Tibial nerve (tissue), 4 donors: ENCODE data around the gene RANBP10. TPM values are rescaled to one million over a fixed set of nuclear protein-coding genes. Genes with fewer than 3 reads are reported as not detected.

Experiments
- DNase-seq, 2 donors: peaks; one replicate each; pipeline ENCODE4 v3.0.0-alpha.2; 2019; ENCODE audit warnings: low spot score in 2 of 2
- H3K27ac ChIP-seq, 4 donors: fragments of 200-600 bp; sonication (generic) in 3 of 4; one replicate each; pipeline ENCODE4 v1.5.1; 2017 to 2019; ENCODE audit warnings: mild to moderate bottlenecking in 1 of 4
- H3K27me3 ChIP-seq, 2 donors: fragments of 200-600 bp; sonication (generic) in 1 of 2; one replicate each; pipeline versions ENCODE4 v1.5.1 to v1.6.0; 2017 to 2019
- H3K36me3 ChIP-seq, 3 donors: fragments of 200-600 bp; sonication (generic); one replicate each; pipeline ENCODE4 v1.5.1; 2018 to 2019
- H3K4me1 ChIP-seq, 4 donors: fragments of 200-600 bp; sonication (generic) in 3 of 4; one replicate each; pipeline ENCODE4 v1.5.1; 2017 to 2019
- H3K4me3 ChIP-seq, 4 donors: fragments of 200-600 bp; sonication (generic) in 3 of 4; one replicate each; pipeline ENCODE4 v1.5.1; 2017 to 2019; ENCODE audit warnings: mild to moderate bottlenecking in 1 of 4, moderate library complexity in 1 of 4
- H3K9me3 ChIP-seq, 4 donors: fragments of 200-600 bp; sonication (generic) in 3 of 4; one replicate each; pipeline ENCODE4 v1.5.1; 2017 to 2019
- CTCF ChIP-seq, 5 experiments: fragments of 200-600 bp in 3 of 5; fragments of 450-650 bp in 2 of 5; sonication (generic) in 3 of 5; IDR thresholded peaks; one replicate each; pipeline ENCODE4 v1.5.1; 2016 to 2019; ENCODE audit warnings: antibody characterized with exemption in 5 of 5, mild to moderate bottlenecking in 3 of 5, moderate library complexity in 2 of 5
- EP300 ChIP-seq, 2 donors: sonication (generic); formaldehyde crosslinking; IDR thresholded peaks; one replicate each; pipeline ENCODE4 v1.6.1; 2017; ENCODE audit warnings: antibody characterized with exemption in 2 of 2, mild to moderate bottlenecking in 1 of 2
- POLR2A ChIP-seq, 2 donors: fragments of 450-650 bp; IDR thresholded peaks; one replicate each; pipeline ENCODE4 v1.6.1; 2017; ENCODE audit warnings: antibody characterized with exemption in 2 of 2, mild to moderate bottlenecking in 2 of 2, moderate library complexity in 2 of 2
- WGBS, 2 donors: methylation state at CpG; one replicate each; pipeline ENCODE4 v1.1.5; 2018; 5-methylcytosine and 5-hydroxymethylcytosine counted together
- total RNA-seq, 4 donors: library from RNA; depleted of rRNA; stranded (reverse); fragments of >200 nt; gene quantifications; one replicate each; pipeline ENCODE4 v1.1.0, GENCODE V29; 2016

The RANBP10 gene
- total RNA-seq, 4 donors from 2014 or later = 8.1 to 19.5 (median 12.0) TPM

- H3K9me3 ChIP-seq = no peaks in the 10 kb centered on the region
- WGBS, 2 donors = 90 to 93% methylated on average over 6 of the region's 6 CpGs
- H3K4me3 ChIP-seq = no peak overlapping the region
- DNase-seq = no peak
- no peaks in the 10 kb centered on the region for H3K4me1 ChIP-seq
- no peaks in the 10 kb centered on the region for H3K27me3 ChIP-seq
- no peak overlapping the region for H3K27ac ChIP-seq
- H3K36me3 ChIP-seq = peaks cover 0 to 97% (median 15%) of the 10 kb centered on the region in 3 donors
- TF ChIP-seq CTCF (IDR thresholded peaks at IDR 0.05) (no peak), EP300 (IDR thresholded peaks at IDR 0.05) (no peak), POLR2A (IDR thresholded peaks at IDR 0.05) (no peak)
Observed at GRCh38 chr16:67730326-67730725, 76.0 kb downstream of the RANBP10 start.

- Histone ChIP-seq H3K36me3 (peaks cover 0 to 97% (median 15%) of the 10 kb centered on the region in 3 donors), H3K9me3 (no peaks in the 10 kb centered on the region), H3K27ac (no peak overlapping the region), H3K27me3 (no peaks in the 10 kb centered on the region), H3K4me3 (no peak overlapping the region), H3K4me1 (no peaks in the 10 kb centered on the region)
- TF ChIP-seq CTCF (IDR thresholded peaks at IDR 0.05) (no peak), POLR2A (IDR thresholded peaks at IDR 0.05) (no peak), EP300 (IDR thresholded peaks at IDR 0.05) (no peak)
- WGBS, 2 donors = 94 to 98% methylated on average over 12 to 14 of the region's 14 CpGs
- no peak for DNase-seq
Observed at GRCh38 chr16:67729636-67730248, 76.6 kb downstream of the RANBP10 start.

- no peak for DNase-seq
- WGBS, 2 donors = 85 to 92% methylated on average over 19 to 20 of the region's 22 CpGs
Observed at GRCh38 chr16:67727521-67728485, 78.6 kb downstream of the RANBP10 start.

GRCh38 chr16:67726106-67727034, 80.0 kb downstream of the RANBP10 start:
- Histone ChIP-seq H3K27ac (no peak overlapping the region), H3K36me3 (peaks cover 0 to 85% (median 15%) of the 10 kb centered on the region in 3 donors), H3K4me3 (no peak overlapping the region), H3K4me1 (no peaks in the 10 kb centered on the region), H3K9me3 (no peaks in the 10 kb centered on the region), H3K27me3 (no peaks in the 10 kb centered on the region)
- TF ChIP-seq CTCF (IDR thresholded peaks at IDR 0.05) (no peak), POLR2A (IDR thresholded peaks at IDR 0.05) (no peak), EP300 (IDR thresholded peaks at IDR 0.05) (no peak)
- no peak for DNase-seq
- WGBS, 2 donors = 85 to 86% methylated on average over 7 to 8 of the region's 8 CpGs

More at GRCh38 chr16:67727521-67728485, 78.6 kb downstream of the RANBP10 start:
- no peaks in the 10 kb centered on the region for H3K27me3 ChIP-seq
- H3K36me3 ChIP-seq = peaks cover 0 to 99% (median 15%) of the 10 kb centered on the region in 3 donors
- no peak overlapping the region for H3K27ac ChIP-seq
- no peak for TF ChIP-seq POLR2A (IDR thresholded peaks at IDR 0.05)
- TF ChIP-seq CTCF (IDR thresholded peaks at IDR 0.05) = no peak
- no peaks in the 10 kb centered on the region for H3K4me1 ChIP-seq
- H3K9me3 ChIP-seq = no peaks in the 10 kb centered on the region
- no peak overlapping the region for H3K4me3 ChIP-seq
